Fibroblast of villous mesenchyme (primary cell): ENCODE measurements around the gene SORBS1. TPM values are rescaled to one million over a fixed set of nuclear protein-coding genes. Genes with fewer than 3 reads are reported as not detected.

Experiments used
- DNase-seq: peaks from one replicate; pipeline ENCODE4 v3.0.0-alpha.2; 2010; ENCODE audit warnings: low read depth
- H3K4me3 ChIP-seq: 2 replicates; pipeline ENCODE4 v1.5.1; 2011; ENCODE audit warnings: low read depth, mild to moderate bottlenecking, low read length
- total RNA-seq: library from RNA; depleted of rRNA; stranded (reverse); fragments of >200 nt; gene quantifications from 2 replicates; pipeline ENCODE4 v1.2.3, GENCODE V29; 2012
- TF ChIP-seq, protein P1 (sequence below): IDR thresholded peaks from 2 replicates; pipeline ENCODE4 v1.5.1; 2012; ENCODE audit warnings: low read depth, mild to moderate bottlenecking, low read length; ENCODE audit not compliant: insufficient read depth

The SORBS1 gene
- total RNA-seq, 1 donor, result 8.2 TPM

DNA sequence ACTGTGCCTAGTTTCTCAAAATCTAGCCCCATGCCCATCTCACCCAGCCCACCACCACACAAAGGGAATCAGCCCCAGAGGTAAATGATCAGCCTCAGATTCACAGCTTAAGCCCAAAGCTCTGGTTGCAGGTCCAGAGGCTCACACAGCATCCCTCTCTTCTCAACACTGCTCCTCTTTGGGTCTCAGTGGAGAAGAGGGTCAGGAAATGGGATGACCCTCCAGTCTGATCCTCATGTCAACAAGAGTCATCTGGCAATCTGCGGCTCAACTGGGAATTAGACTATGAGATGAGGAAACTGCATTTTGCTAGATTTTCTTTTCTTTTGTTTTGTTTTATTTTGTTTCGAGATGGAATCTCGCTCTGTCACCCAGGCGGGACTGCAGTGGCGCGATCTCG is 144.2 kb downstream of the SORBS1 start:
- DNase-seq, result no peak
- TF ChIP-seq, protein P1, sequence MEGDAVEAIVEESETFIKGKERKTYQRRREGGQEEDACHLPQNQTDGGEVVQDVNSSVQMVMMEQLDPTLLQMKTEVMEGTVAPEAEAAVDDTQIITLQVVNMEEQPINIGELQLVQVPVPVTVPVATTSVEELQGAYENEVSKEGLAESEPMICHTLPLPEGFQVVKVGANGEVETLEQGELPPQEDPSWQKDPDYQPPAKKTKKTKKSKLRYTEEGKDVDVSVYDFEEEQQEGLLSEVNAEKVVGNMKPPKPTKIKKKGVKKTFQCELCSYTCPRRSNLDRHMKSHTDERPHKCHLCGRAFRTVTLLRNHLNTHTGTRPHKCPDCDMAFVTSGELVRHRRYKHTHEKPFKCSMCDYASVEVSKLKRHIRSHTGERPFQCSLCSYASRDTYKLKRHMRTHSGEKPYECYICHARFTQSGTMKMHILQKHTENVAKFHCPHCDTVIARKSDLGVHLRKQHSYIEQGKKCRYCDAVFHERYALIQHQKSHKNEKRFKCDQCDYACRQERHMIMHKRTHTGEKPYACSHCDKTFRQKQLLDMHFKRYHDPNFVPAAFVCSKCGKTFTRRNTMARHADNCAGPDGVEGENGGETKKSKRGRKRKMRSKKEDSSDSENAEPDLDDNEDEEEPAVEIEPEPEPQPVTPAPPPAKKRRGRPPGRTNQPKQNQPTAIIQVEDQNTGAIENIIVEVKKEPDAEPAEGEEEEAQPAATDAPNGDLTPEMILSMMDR, result no peak

DNA sequence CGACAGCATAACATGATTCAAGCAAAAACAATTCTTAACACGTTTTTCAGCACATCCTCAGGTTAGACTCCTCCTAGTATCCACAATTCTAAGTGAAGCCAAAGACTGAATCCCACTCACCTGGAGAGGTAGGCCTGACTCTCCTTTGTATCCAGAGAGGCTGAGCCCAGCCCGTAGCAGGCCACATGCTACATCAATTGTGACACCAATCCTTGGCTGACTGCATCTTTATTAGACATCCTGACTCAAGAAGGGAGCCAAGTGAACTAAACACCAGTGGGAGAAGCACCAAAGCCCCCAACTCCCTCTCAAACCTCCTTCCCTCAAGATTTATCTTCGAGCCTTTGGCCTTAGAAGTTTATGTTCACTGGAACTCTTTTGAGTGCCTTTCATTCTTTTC is 144.9 kb downstream of the SORBS1 start:
- TF ChIP-seq, protein P1, result no peak
- H3K4me3 ChIP-seq, result no peak overlapping the region
- no peak for DNase-seq

More for the DNA sequence above, 144.2 kb downstream of the SORBS1 start:
- no peak overlapping the region for H3K4me3 ChIP-seq

DNA sequence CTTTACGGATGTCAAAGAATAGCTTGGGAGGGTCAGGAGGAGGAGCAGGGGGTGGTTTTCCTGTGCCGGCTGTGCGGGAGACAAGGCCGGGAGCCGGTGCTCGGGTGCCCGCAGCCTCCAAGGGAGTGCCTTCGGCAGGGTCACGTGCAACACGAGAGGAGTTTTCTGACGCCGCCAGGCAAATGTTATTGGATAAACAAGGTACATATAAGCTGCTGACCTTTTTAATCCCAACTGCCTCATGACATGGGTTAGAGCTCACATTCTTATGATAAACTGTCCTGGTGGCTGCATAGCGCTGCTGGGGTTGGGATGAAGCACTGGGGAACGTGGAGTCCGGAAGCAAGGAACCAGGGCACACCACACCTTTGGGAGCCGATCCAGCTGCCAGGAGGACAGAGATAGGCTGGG is 145.5 kb downstream of the SORBS1 start:
- H3K4me3 ChIP-seq, result no peak overlapping the region
- no peak for DNase-seq
- TF ChIP-seq, protein P1, result no peak

DNA sequence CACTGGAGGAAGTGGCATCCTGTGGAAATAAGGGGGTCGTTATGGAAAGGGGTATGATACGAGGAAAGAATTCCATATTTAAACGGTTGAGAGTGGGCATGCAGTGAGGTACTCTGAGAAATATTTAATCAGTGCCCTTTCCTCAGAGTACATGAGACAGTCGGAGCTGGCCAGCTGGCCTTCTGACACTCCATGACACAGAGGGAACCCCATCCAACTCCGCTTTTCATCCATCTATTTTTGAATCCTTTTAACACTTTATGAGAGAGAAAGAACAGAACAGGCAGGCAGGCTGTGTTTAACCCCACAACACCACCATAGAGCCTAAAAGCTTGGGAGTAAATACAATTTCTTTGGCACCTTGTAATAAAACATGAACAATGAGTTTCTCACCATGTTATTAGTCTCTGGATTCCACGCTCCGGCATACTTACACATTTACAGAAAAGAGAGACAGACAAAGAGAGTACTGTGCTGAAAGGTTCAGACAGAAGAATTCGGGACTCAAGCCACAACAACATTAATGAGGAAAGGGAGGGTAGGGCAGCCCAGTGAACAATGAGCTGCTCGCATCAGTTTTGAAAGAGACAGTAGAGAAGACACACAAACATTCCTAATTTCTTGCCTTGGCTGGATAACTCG is 146.2 kb downstream of the SORBS1 start:
- H3K4me3 ChIP-seq, result no peak overlapping the region
- TF ChIP-seq, protein P1, result no peak
- DNase-seq, result no peak

DNA sequence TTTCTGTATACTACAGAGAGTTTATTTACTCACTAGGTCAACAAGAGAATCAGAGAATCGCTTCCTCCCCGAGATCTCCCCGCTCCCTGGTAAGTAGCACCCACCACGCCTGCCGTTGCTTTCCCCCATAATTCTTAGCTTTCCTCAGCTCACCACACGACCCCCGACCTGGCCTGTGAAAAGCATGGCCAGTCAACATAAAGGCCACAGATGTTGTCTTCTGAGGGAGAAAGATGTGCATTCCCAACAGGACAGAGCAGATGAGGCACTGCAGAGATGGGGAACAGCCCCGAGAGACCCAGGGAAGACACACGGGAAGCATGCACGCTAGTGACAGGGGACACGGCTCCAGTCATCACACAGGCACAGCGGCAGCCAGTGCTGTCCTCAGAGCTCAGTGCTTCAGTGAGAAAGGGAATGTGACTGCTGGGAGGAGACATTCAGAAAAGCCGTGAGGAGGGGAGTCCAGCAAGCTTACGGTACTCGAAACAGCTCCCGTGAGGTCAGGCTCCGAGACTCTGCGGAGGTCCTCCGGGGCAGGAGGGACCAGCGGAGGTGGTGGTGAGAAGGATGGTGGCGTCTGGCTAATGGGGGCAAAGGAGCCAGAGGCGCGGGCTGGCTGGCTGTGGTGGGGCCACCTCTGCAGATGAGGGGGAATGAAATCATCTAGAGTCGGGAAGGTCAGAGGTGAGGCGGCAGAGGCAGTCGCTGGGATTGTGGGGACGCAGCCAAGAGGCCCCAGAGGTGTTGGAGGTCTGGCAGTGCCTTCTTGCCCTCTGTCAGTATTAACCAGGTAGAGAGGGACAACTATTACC is 146.9 kb downstream of the SORBS1 start:
- TF ChIP-seq, protein P1, result no peak
- DNase-seq, result no peak
- H3K4me3 ChIP-seq, result no peak overlapping the region

DNA sequence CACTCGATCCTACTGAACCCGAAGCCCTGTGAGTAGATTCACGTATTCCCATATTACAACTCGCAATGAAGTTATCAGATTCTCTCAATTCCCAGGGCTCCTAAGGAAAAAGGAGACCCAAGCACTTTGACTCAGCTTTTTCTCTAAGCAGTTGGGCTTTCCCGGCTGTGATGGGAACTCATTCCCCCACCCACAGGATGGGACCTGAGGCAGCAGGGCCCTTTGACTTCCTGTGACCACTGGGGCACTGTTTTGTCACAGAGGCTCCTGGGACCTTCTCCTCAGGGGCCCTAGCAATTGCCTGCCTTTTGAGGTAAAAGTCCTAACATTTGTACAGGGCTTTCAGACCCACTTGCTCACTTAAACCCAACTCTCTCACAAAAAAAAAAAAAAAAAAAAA is 147.6 kb downstream of the SORBS1 start:
- TF ChIP-seq, protein P1, result no peak
- no peak overlapping the region for H3K4me3 ChIP-seq
- no peak for DNase-seq
